Omental fat pad (tissue), 4 donors: ENCODE data around the gene U2AF2. TPM values are rescaled to one million over a fixed set of nuclear protein-coding genes. Genes with fewer than 3 reads are reported as not detected.

ENCODE experiments used
- ATAC-seq: fragments of 150-250 bp; one replicate; pipeline ENCODE4 v1.9.1; 2016; ENCODE audit warnings: mild to moderate bottlenecking, moderate library complexity; ENCODE audit not compliant: low FRiP score
- DNase-seq: peaks from one replicate; pipeline ENCODE4 v3.0.0-alpha.2; 2019; ENCODE audit warnings: low spot score
- CTCF ChIP-seq, 3 donors: fragments of 450-650 bp; IDR thresholded peaks; one replicate each; pipeline ENCODE4 v1.5.1; 2016 to 2017; ENCODE audit warnings: antibody characterized with exemption in 3 of 3, mild to moderate bottlenecking in 3 of 3, moderate library complexity in 2 of 3
- total RNA-seq, 4 donors: library from RNA; depleted of rRNA; stranded (reverse); fragments of >200 nt; gene quantifications; one replicate each; pipeline ENCODE4 v1.1.0, GENCODE V29; 2016

Gene U2AF2
- total RNA-seq, 4 donors from 2014 or later: 55.2 to 132 (median 86.1) TPM

- DNase-seq (no peak), ATAC-seq (no peak)
- no peak for TF ChIP-seq CTCF (IDR thresholded peaks at IDR 0.05)
Measured at GRCh38 chr19:55621673-55622231, 33.1 kb upstream of the U2AF2 start.

- TF ChIP-seq CTCF (IDR thresholded peaks at IDR 0.05): no peak
- no peak for ATAC-seq
- no peak for DNase-seq
Measured at GRCh38 chr19:55622242-55622969, 32.4 kb upstream of the U2AF2 start.

- DNase-seq: no peak
- no peak for TF ChIP-seq CTCF (IDR thresholded peaks at IDR 0.05)
- no peak for ATAC-seq
Measured at GRCh38 chr19:55623130-55623529, 31.7 kb upstream of the U2AF2 start.

GRCh38 chr19:55623561-55623960 lies 31.3 kb upstream of the U2AF2 start:
- no peak for TF ChIP-seq CTCF (IDR thresholded peaks at IDR 0.05)
- DNase-seq (no peak), ATAC-seq (no peak)

GRCh38 chr19:55624109-55625003 lies 30.5 kb upstream of the U2AF2 start, which contains the start of gene ZNF784:
TSS of gene ZNF784 (minus strand) at chr19:55624566. CDS start at chr19:55624561, 5 bp downstream.
- DNase-seq (peak; percentile 93), ATAC-seq (peak; percentile 85)
- TF ChIP-seq CTCF (IDR thresholded peaks at IDR 0.05): no peak

- DNase-seq (no peak), ATAC-seq (no peak)
- TF ChIP-seq CTCF (IDR thresholded peaks at IDR 0.05): no peak
Measured at GRCh38 chr19:55625004-55625326, 29.9 kb upstream of the U2AF2 start.
